DOHH2 (cell line): ENCODE measurements around the gene LRRC52.

Source experiments
- H3F3A ChIP-seq: fragments of 200-600 bp; sonication (generic), shearing (Covaris generic); 2 replicates; pipeline ENCODE4 v1.6.0; 2016; ENCODE audit warnings: antibody characterized with exemption, mild to moderate bottlenecking; ENCODE audit not compliant: control insufficient read depth, insufficient read depth
- H3K27ac ChIP-seq: fragments of 200-600 bp; sonication (generic); 2 replicates; pipeline ENCODE4 v1.5.1; 2014; ENCODE audit warnings: low read depth, mild to moderate bottlenecking, low read length, moderate library complexity
- H3K27me3 ChIP-seq: fragments of 200-600 bp; sonication (generic); 2 replicates; pipeline ENCODE4 v1.6.1; 2014; ENCODE audit warnings: mild to moderate bottlenecking, low read length, mixed read lengths; ENCODE audit not compliant: control insufficient read depth
- H3K36me3 ChIP-seq: fragments of 200-600 bp; sonication (generic); 2 replicates; pipeline ENCODE4 v1.6.1; 2014; ENCODE audit warnings: mild to moderate bottlenecking, low read length, moderate library complexity, mixed read lengths; ENCODE audit not compliant: control insufficient read depth
- H3K4me1 ChIP-seq: fragments of 200-600 bp; sonication (generic); 2 replicates; pipeline ENCODE4 v1.6.1; 2014; ENCODE audit warnings: mild to moderate bottlenecking, low read length, mixed read lengths; ENCODE audit not compliant: control insufficient read depth
- H3K4me2 ChIP-seq: fragments of 200-600 bp; sonication (generic); 2 replicates; pipeline ENCODE4 v1.6.0; 2014; ENCODE audit warnings: mild to moderate bottlenecking, low read length, moderate library complexity
- H3K4me3 ChIP-seq: fragments of 200-600 bp; sonication (generic); 2 replicates; pipeline ENCODE4 v1.5.1; 2014; ENCODE audit warnings: mild to moderate bottlenecking, low read length, mixed read lengths
- H3K79me2 ChIP-seq: fragments of 200-600 bp; sonication (generic); 2 replicates; pipeline ENCODE4 v1.6.1; 2014; ENCODE audit warnings: mild to moderate bottlenecking, low read length, mixed read lengths; ENCODE audit not compliant: control insufficient read depth
- H3K9me2 ChIP-seq: fragments of 200-600 bp; sonication (generic); replicated peaks from 2 replicates; pipeline ENCODE4 v1.6.1; 2014; ENCODE audit warnings: mild to moderate bottlenecking, low read length, mixed read lengths; ENCODE audit not compliant: control insufficient read depth
- H3K9me3 ChIP-seq: fragments of 200-600 bp; sonication (generic); 2 replicates; pipeline ENCODE4 v1.6.1; 2014; ENCODE audit warnings: antibody characterized with exemption, low read length, mixed read lengths; ENCODE audit not compliant: control insufficient read depth, insufficient read depth
- H4K20me1 ChIP-seq: fragments of 200-600 bp; sonication (generic); 2 replicates; pipeline ENCODE4 v1.6.0; 2014; ENCODE audit warnings: low read depth, mild to moderate bottlenecking, antibody characterized with exemption, low read length, moderate library complexity; ENCODE audit not compliant: control insufficient read depth, insufficient read depth
- CTCF ChIP-seq: fragments of 200-600 bp; sonication (generic); IDR thresholded peaks from one replicate; pipeline ENCODE4 v1.5.1; 2014; ENCODE audit warnings: antibody characterized with exemption, mild to moderate bottlenecking, low read depth, low read length; ENCODE audit not compliant: poor library complexity, severe bottlenecking
- EZH2phosphoT487 ChIP-seq: fragments of 200-600 bp; sonication (generic); IDR thresholded peaks from 2 replicates; pipeline ENCODE4 v1.6.1; 2017; ENCODE audit warnings: borderline replicate concordance, mild to moderate bottlenecking, antibody characterized with exemption, low read length, moderate library complexity, mixed read lengths

The LRRC52 gene

GRCh38 chr1:165610866-165611265 lies 67.1 kb downstream of the LRRC52 start:
- H3F3A ChIP-seq = no peaks in the 10 kb centered on the region
- H4K20me1 ChIP-seq = no peaks in the 10 kb centered on the region
- no peak overlapping the region for H3K27ac ChIP-seq
- no peaks in the 10 kb centered on the region for H3K36me3 ChIP-seq
- TF ChIP-seq EZH2phosphoT487 (no peak), CTCF (no peak)
- no peak overlapping the region for H3K4me3 ChIP-seq
- H3K4me1 ChIP-seq = peaks cover 3% of the 10 kb centered on the region; the same call in 1 of the 2 replicates
- peaks cover 9% of the 10 kb centered on the region for H3K27me3 ChIP-seq
- no peaks in the 10 kb centered on the region for H3K79me2 ChIP-seq
- no peaks in the 10 kb centered on the region for H3K9me2 ChIP-seq
- no peak overlapping the region for H3K4me2 ChIP-seq
- H3K9me3 ChIP-seq = peaks cover 5% of the 10 kb centered on the region

GRCh38 chr1:165612062-165612461 lies 68.3 kb downstream of the LRRC52 start:
- Histone ChIP-seq H3K36me3 (no peaks in the 10 kb centered on the region), H3K27me3 (peaks cover 14% of the 10 kb centered on the region), H3K4me3 (no peak overlapping the region), H3F3A (no peaks in the 10 kb centered on the region), H3K27ac (no peak overlapping the region), H3K9me2 (no peaks in the 10 kb centered on the region), H3K4me2 (no peak overlapping the region), H3K9me3 (peaks cover 5% of the 10 kb centered on the region), H3K4me1 (peaks cover 3% of the 10 kb centered on the region; the same call in 1 of the 2 replicates), H3K79me2 (no peaks in the 10 kb centered on the region), H4K20me1 (no peaks in the 10 kb centered on the region)
- TF ChIP-seq CTCF (no peak), EZH2phosphoT487 (no peak)
